GM10248 (cell line): ENCODE data around the gene F13A1.

Source experiments
- CTCF ChIA-PET: fragments of 300-600 bp; sonication (Branson Sonifier 250); formaldehyde crosslinking; extraction: SDS; loops from one replicate; lab custom pipeline; 2021; ENCODE audit warnings: antibody characterized with exemption; lab: Yijun Ruan, JAX
- POLR2A ChIA-PET: fragments of 350-650 bp; sonication (Branson Sonifier 250); formaldehyde crosslinking; extraction: SDS; loops from one replicate; lab custom pipeline; 2020; ENCODE audit warnings: antibody characterized with exemption; lab: Yijun Ruan, JAX
- DNase-seq: peaks from one replicate; pipeline ENCODE4 v3.0.0; 2012; ENCODE audit errors: extremely low spot score
- CTCF ChIP-seq: IDR thresholded peaks from 2 replicates; pipeline ENCODE4 v1.5.1; 2012; ENCODE audit warnings: mild to moderate bottlenecking, low read depth; ENCODE audit errors: extremely low read depth, missing control alignments, control extremely low read depth

F13A1 gene

GRCh38 chr6:6260196-6260722 is 60.2 kb downstream of the F13A1 start:
- no peak for DNase-seq
- POLR2A ChIA-PET, result no interaction called here
- TF ChIP-seq CTCF, result no peak
- CTCF ChIA-PET, result no interaction called here

GRCh38 chr6:6256886-6257285 is 63.6 kb downstream of the F13A1 start:
- TF ChIP-seq CTCF, result no peak
- CTCF ChIA-PET, result interaction anchor here (1.1 to 2.9 kb wide), 2 partner anchors 9 to 11 kb away, joined by 3 to 7 read pairs; no protein-coding TSS in a partner anchor
- no peak for DNase-seq
- POLR2A ChIA-PET, result no interaction called here

- no peak for TF ChIP-seq CTCF
- no peak for DNase-seq
- ChIA-PET POLR2A (no interaction called here), CTCF (interaction anchor here (2.9 kb wide), 1 partner anchor 12 kb away, joined by 7 read pairs; no protein-coding TSS in a partner anchor)
Observed at GRCh38 chr6:6256259-6256658, 64.2 kb downstream of the F13A1 start.

DNA sequence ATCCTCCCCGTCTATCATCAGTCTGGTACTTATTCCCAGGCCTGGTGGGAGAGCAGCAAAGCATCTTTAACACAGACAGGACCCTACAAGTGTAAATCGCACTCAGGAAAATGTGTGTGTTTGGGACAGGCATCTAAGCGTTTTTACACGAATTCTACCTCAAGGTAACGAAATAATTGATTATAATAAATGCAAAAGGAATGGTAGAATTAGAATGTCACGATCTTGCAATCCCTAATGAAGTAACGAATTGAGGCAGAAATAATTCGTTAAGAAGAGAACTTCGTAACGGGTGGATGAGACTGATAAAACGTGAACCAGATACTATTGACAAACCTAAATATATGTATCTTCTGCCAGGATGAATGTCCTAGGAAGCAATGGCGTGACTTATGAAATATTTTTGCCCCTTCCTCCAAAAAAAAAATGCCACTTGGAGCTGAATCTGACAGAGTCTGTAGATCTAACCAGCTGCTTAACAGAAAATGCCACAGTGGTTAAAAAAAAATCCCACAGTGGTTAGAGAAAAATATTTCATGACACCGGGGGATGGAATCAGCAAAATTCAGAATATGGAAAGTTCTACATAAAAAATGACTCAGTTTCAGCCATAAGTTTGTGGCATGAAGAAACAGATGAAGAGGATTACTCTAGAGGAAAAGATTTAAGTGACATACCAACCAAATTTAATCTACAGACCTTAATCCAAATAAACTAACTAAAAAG is 68.7 kb downstream of the F13A1 start:
- no peak for TF ChIP-seq CTCF
- CTCF ChIA-PET, result interaction anchor here (1.8 kb wide), 1 partner anchor 13 kb away, joined by 5 read pairs; no protein-coding TSS in a partner anchor
- DNase-seq, result no peak
- POLR2A ChIA-PET, result no interaction called here

DNA sequence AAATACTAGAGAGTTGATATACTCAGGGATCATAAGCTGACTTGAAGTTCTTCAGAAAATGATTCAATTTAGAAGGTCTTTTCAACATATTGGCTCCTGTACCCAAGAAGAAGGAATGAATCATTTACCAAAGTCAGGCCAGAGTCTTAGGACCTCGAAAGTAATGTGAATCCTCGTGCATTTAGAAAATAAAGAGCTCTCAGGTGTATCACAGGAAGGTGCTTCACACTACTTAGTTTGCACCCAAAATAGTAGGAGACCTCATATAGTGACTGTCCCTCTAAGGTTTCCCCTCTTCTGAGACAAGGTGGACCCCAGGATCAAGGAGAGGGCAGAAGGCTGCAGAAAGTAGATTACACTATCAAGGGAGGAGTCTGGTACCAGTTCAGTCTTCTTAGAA is 71.8 kb downstream of the F13A1 start:
- TF ChIP-seq CTCF, result no peak
- DNase-seq, result no peak
- ChIA-PET CTCF (interaction anchor here (1.1 kb wide), 1 partner anchor 9 kb away, joined by 3 read pairs; no protein-coding TSS in a partner anchor), POLR2A (no interaction called here)

DNA sequence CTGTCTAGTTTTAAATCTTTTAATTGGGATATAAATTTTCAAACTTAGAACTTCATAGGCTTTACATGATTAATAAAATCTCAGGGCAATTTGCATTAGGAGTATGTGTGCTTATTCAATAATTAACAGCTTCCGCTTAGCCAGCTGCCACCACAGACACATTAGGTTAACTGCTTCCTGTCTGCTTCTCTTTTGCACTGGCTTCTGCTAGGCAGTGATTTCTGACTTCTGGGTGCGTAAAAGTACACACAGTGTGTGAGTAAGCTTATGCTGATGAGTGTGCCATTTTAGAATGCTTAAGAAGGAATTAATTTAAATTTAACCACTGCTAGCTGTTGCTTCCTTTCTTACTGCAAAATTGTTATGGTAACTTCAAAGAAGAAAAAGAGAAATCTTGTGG is 73.9 kb downstream of the F13A1 start:
- DNase-seq, result peak; percentile 13
- CTCF ChIA-PET, result no interaction called here
- no peak for TF ChIP-seq CTCF
- POLR2A ChIA-PET, result no interaction called here
